ENCODE results near the gene UBXN2A. TPM values are rescaled to one million over a fixed set of nuclear protein-coding genes. Genes with fewer than 3 reads are reported as not detected.

UBXN2A gene
- total and polyA plus RNA-seq, 10 donors = 4.3 to 12.4 (median 8.5) TPM

GRCh38 chr2:24016853-24017703 is 76.8 kb downstream of the UBXN2A start:
- Histone ChIP-seq H3K4me3 (no peak overlapping the region), H3K36me3 (peaks cover 0 to 7% (median 0%) of the 10 kb centered on the region in 6 donors), H3K4me1 (no peaks in the 10 kb centered on the region), H3K27ac (no peak overlapping the region), H3K27me3 (replicated peaks in 1 of 7) (no peaks in the 10 kb centered on the region), H3K9me3 (no peaks in the 10 kb centered on the region)
- 81 to 95% (median 89%) methylated on average over 22 to 35 of the region's 35 CpGs for WGBS, 5 donors
- TF ChIP-seq CTCF (IDR thresholded peaks at IDR 0.05 in 8 of 11, conservative IDR thresholded peaks at IDR 0.05 in 3 of 11) (no peak), POLR2AphosphoS5 (IDR thresholded peaks at IDR 0.05) (no peak), POLR2A (IDR thresholded peaks at IDR 0.05) (no peak)
- intact Hi-C loops (cut with DNase I; ENCODE audit: low total_unique reads) = no loop called here
- DNase-seq = no peak

- no peaks in the 10 kb centered on the region for H3K4me1 ChIP-seq
These were observed 77.4 kb downstream of the UBXN2A start for GRCh38 chr2:24017711-24018110.

GRCh38 chr2:24018241-24018640 is 78.0 kb downstream of the UBXN2A start:
- no peak overlapping the region for H3K27ac ChIP-seq
- TF ChIP-seq POLR2AphosphoS5 (IDR thresholded peaks at IDR 0.05) = no peak
- no peak for TF ChIP-seq POLR2A (IDR thresholded peaks at IDR 0.05)
- TF ChIP-seq CTCF (IDR thresholded peaks at IDR 0.05 in 8 of 11, conservative IDR thresholded peaks at IDR 0.05 in 3 of 11) = no peak
- 86 to 92% (median 89%) methylated on average over 9 of the region's 9 CpGs for WGBS, 5 donors

More at GRCh38 chr2:24017711-24018110, 77.4 kb downstream of the UBXN2A start:
- intact Hi-C loops (cut with DNase I; ENCODE audit: low total_unique reads) = no loop called here
- Histone ChIP-seq H3K27ac (no peak overlapping the region), H3K9me3 (no peaks in the 10 kb centered on the region), H3K4me3 (no peak overlapping the region), H3K36me3 (peaks cover 0 to 13% (median 3%) of the 10 kb centered on the region in 6 donors), H3K27me3 (replicated peaks in 1 of 7) (no peaks in the 10 kb centered on the region)
- 81 to 91% (median 84%) methylated on average over 7 to 8 of the region's 8 CpGs for WGBS, 5 donors
- TF ChIP-seq CTCF (IDR thresholded peaks at IDR 0.05 in 8 of 11, conservative IDR thresholded peaks at IDR 0.05 in 3 of 11) (no peak), POLR2AphosphoS5 (IDR thresholded peaks at IDR 0.05) (no peak), POLR2A (IDR thresholded peaks at IDR 0.05) (no peak)
- DNase-seq = no peak

GRCh38 chr2:24019729-24020128 is 79.5 kb downstream of the UBXN2A start:
- DNase-seq = no peak
- Histone ChIP-seq H3K27me3 (replicated peaks in 1 of 7) (no peaks in the 10 kb centered on the region), H3K4me3 (no peak overlapping the region), H3K36me3 (peaks cover 0 to 33% (median 20%) of the 10 kb centered on the region in 6 donors), H3K27ac (no peak overlapping the region), H3K9me3 (no peaks in the 10 kb centered on the region), H3K4me1 (no peaks in the 10 kb centered on the region)
- intact Hi-C loops (cut with DNase I; ENCODE audit: low total_unique reads) = no loop called here
- TF ChIP-seq POLR2A (IDR thresholded peaks at IDR 0.05) (no peak), CTCF (IDR thresholded peaks at IDR 0.05 in 8 of 11, conservative IDR thresholded peaks at IDR 0.05 in 3 of 11) (no peak), POLR2AphosphoS5 (IDR thresholded peaks at IDR 0.05) (no peak)
- 90 to 97% (median 95%) methylated on average over 5 of the region's 5 CpGs for WGBS, 5 donors

More at GRCh38 chr2:24018241-24018640, 78.0 kb downstream of the UBXN2A start:
- DNase-seq = no peak
- intact Hi-C loops (cut with DNase I; ENCODE audit: low total_unique reads) = no loop called here
- Histone ChIP-seq H3K4me3 (no peak overlapping the region), H3K36me3 (peaks cover 0 to 18% (median 8%) of the 10 kb centered on the region in 6 donors), H3K27me3 (replicated peaks in 1 of 7) (no peaks in the 10 kb centered on the region), H3K4me1 (no peaks in the 10 kb centered on the region), H3K9me3 (no peaks in the 10 kb centered on the region)
